Kidney (tissue), 14 donors: ENCODE data around the gene AGPAT3. TPM values are rescaled to one million over a fixed set of nuclear protein-coding genes. Genes with fewer than 3 reads are reported as not detected.

ENCODE experiments used
- DNase-seq, 5 donors: peaks; one replicate each; pipeline ENCODE4 v3.0.0-alpha.2; 2013 to 2020
- FAIRE-seq: peaks from 2 replicates; lab custom pipeline; 2012; peaks lifted over from hg19 to GRCh38; lab: Jason Lieb, UNC
- H3K27ac ChIP-seq, 2 donors: one replicate each; pipeline ENCODE4 v1.7.0; 2013; ENCODE audit warnings: low read depth in 2 of 2, low read length in 2 of 2, inconsistent platforms in 1 of 2
- H3K27me3 ChIP-seq: one replicate; pipeline ENCODE4 v1.7.1; 2013; ENCODE audit warnings: low read length, inconsistent platforms; ENCODE audit not compliant: control insufficient read depth, insufficient read depth
- H3K36me3 ChIP-seq, 3 donors: one replicate each; pipeline versions ENCODE4 v1.7.0 to v1.7.1; 2013; ENCODE audit warnings: low read length in 3 of 3, control low read depth in 1 of 3, inconsistent platforms in 1 of 3; ENCODE audit not compliant: insufficient read depth in 3 of 3, control insufficient read depth in 2 of 3
- H3K4me1 ChIP-seq, 3 donors: one replicate each; pipeline versions ENCODE4 v1.7.0 to v1.7.1; 2013; ENCODE audit warnings: low read length in 3 of 3, inconsistent platforms in 1 of 3, low read depth in 1 of 3; ENCODE audit not compliant: control insufficient read depth in 2 of 3, insufficient read depth in 2 of 3
- H3K4me3 ChIP-seq, 3 donors: one replicate each; pipeline versions ENCODE4 v1.7.0 to v1.8.1; 2013; ENCODE audit warnings: low read length in 3 of 3, control low read depth in 1 of 3, inconsistent platforms in 1 of 3
- H3K9ac ChIP-seq, 3 donors: one replicate each; pipeline versions ENCODE4 v1.7.0 to v1.7.1; 2013; ENCODE audit warnings: low read length in 3 of 3, control low read depth in 1 of 3, inconsistent platforms in 1 of 3
- H3K9me3 ChIP-seq, 3 donors: one replicate each; pipeline versions ENCODE4 v1.7.0 to v1.7.1; 2013; ENCODE audit warnings: low read length in 3 of 3, control low read depth in 1 of 3, inconsistent platforms in 1 of 3; ENCODE audit not compliant: control insufficient read depth in 2 of 3, insufficient read depth in 1 of 3
- intact Hi-C: fragments of 100-400 bp; cut with DNase I; formaldehyde crosslinking; loops from one replicate; pipeline ENCODE4 v1.11.1; 2022
- polyA plus RNA-seq: library from polyadenylated mRNA; stranded (reverse); fragments of 350-450 nt; fragmentation: Illumina TruSeq; extraction: RNeasy Lipid Tissue Mini Kit (QIAGEN cat#74804); gene quantifications from one replicate; pipeline ENCODE4 v1.2.3, GENCODE V29; 2014; ENCODE audit warnings: low read depth, low replicate concordance; ENCODE audit not compliant: insufficient read depth
- total RNA-seq: library from RNA; stranded (reverse); fragmentation: NEBNext Ultra II Directional; extraction: Animal tissue kit (Norgen Biotek cat#: 25700); gene quantifications from one replicate; pipeline ENCODE4 v1.2.1, GENCODE V29; 2021
- TF ChIP-seq, protein P1 (sequence below): IDR thresholded peaks from 3 replicates; pipeline ENCODE4 v1.5.1; 2012; ENCODE audit warnings: mild to moderate bottlenecking, moderate library complexity, borderline replicate concordance; ENCODE audit not compliant: insufficient read depth; ENCODE audit errors: extremely low read depth
- donor health status: control.
- donor health status: control.
- donor health status: control.
- donor health status: control.
- donor health status: control.
- donor health status: DM: yes; HTN: yes; CAD: no.
- donor health status: Normal renal cell carcinoma (clear cell type).

The AGPAT3 gene
- total and polyA plus RNA-seq, 2 donors from 2014 or later = 40.3 to 86.2 TPM

DNA sequence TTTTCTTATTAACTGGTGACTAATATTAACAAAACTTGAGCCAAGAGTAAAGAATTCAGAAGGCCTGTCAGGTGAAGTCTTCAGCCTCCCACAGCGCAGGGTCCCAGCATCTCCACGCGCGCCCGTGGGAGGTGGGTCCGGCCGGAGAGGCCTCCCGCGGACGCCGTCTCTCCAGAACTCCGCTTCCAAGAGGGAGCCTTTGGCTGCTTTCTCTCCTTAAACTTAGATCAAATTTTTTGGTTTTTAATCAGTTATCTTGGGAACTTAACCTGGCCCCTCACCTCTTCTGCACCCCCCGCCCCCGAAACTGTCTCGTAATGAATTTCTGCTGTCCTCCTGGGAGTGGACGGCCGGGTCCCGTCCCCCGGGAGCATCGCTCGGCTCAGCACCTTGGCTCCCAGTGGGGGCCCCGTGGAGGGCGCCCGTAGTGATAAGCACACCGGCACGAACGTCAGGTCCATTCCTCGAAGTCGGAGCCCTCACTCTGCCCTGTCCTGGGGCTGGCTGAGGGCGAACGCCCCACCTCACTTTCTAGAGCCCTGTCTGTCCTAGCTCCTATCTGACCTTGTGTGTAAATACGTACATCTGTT is 117.6 kb downstream of the AGPAT3 start:
- Histone ChIP-seq H3K36me3 (peaks cover 0 to 26% (median 11%) of the 10 kb centered on the region in 3 donors), H3K4me3 (no peak overlapping the region), H3K27me3 (no peaks in the 10 kb centered on the region), H3K9me3 (no peaks in the 10 kb centered on the region), H3K27ac (no peak overlapping the region), H3K4me1 (no peaks in the 10 kb centered on the region), H3K9ac (no peak overlapping the region)
- FAIRE-seq (no peak), DNase-seq (no peak)
- intact Hi-C loops = no loop called here
- TF ChIP-seq, protein P1, sequence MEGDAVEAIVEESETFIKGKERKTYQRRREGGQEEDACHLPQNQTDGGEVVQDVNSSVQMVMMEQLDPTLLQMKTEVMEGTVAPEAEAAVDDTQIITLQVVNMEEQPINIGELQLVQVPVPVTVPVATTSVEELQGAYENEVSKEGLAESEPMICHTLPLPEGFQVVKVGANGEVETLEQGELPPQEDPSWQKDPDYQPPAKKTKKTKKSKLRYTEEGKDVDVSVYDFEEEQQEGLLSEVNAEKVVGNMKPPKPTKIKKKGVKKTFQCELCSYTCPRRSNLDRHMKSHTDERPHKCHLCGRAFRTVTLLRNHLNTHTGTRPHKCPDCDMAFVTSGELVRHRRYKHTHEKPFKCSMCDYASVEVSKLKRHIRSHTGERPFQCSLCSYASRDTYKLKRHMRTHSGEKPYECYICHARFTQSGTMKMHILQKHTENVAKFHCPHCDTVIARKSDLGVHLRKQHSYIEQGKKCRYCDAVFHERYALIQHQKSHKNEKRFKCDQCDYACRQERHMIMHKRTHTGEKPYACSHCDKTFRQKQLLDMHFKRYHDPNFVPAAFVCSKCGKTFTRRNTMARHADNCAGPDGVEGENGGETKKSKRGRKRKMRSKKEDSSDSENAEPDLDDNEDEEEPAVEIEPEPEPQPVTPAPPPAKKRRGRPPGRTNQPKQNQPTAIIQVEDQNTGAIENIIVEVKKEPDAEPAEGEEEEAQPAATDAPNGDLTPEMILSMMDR = no peak

DNA sequence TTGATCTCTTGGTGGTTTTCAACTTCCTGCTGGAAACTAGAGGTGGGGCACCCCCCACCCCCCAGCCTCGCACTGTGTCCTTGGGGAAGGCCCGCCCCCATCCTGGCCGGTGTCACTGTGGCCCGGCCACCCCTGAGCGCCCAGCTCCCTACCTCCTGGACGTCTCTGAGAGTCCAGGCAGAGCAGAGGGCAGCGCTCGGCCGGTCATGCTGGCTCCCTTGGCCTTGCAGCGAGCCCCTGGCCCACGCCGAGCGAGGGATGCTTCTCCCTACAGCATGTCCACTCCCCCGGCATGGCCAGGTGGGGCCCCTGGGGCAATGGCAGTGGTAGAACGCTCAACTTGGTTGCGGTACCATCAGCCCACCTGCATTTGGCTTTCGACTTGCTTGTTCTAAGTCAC is 118.4 kb downstream of the AGPAT3 start:
- H3K4me1 ChIP-seq = no peaks in the 10 kb centered on the region
- H3K27me3 ChIP-seq = no peaks in the 10 kb centered on the region
- H3K4me3 ChIP-seq = no peak overlapping the region
- DNase-seq (no peak), FAIRE-seq (no peak)
- intact Hi-C loops = no loop called here
- H3K9ac ChIP-seq = no peak overlapping the region
- no peaks in the 10 kb centered on the region for H3K9me3 ChIP-seq
- TF ChIP-seq, protein P1 = no peak
- H3K27ac ChIP-seq = no peak overlapping the region
- H3K36me3 ChIP-seq = peaks cover 0 to 20% (median 11%) of the 10 kb centered on the region in 3 donors

DNA sequence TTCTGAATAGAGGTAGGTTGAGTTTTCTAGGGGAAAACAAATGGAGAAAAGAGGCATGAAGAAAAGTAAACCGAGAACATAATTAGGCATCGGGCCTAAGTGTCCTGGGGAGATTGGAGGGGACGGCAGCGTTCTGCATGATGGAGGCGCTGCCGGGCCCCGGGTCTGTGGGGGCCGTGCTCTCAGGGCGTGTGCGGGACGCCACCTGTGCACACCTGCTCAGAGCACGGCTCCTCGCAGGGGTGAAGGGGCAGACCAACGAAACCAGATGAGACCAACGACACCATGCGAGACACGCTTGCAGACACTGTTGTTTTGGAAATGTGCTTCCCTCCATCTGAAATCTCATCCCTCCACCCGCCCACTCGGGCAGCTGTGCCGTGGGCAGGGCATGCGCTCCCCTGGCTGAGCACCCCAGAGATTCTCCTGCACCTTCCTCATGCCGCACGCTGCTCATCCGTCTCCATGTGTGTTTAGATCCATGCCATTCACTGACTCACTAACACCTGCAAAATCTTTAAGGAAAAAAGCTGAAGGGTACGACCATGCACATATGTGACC is 118.9 kb downstream of the AGPAT3 start:
- Histone ChIP-seq H3K27me3 (no peaks in the 10 kb centered on the region), H3K9ac (no peak overlapping the region), H3K36me3 (peaks cover 0 to 15% (median 7%) of the 10 kb centered on the region in 3 donors), H3K9me3 (no peaks in the 10 kb centered on the region), H3K4me1 (no peaks in the 10 kb centered on the region), H3K27ac (no peak overlapping the region), H3K4me3 (no peak overlapping the region)
- DNase-seq (no peak), FAIRE-seq (no peak)
- TF ChIP-seq, protein P1 = no peak
- intact Hi-C loops = no loop called here
